GM18873 (cell line): ENCODE measurements around the gene CTXND2.

Experiments used
- ATAC-seq: cut with Tn5 transposase; IDR thresholded peaks from one replicate; pipeline ENCODE4 v1.9.1; 2021; ENCODE audit warnings: mild to moderate bottlenecking, moderate library complexity, moderate number of reproducible peaks; ENCODE audit not compliant: unreplicated experiment, low FRiP score

The CTXND2 gene

DNA sequence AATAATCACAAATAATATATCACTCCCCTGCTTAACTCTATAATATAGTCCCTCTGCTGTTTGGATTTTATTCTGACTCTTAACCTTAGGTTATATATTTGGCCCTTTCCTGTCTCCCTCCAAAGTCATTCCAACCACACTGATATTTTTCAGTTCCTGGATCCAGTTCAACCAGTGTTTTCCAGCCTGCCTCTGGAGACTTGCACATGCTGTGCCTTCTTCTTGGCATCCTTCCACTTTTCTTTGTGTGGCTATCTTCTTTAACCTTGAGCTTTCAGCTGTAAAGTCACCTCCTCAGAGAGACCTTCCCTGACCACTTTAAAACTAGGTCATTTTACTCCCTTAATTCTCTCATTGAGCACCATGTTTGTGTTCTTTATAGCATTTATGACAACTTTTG lies 68.3 kb downstream of the CTXND2 start:
- ATAC-seq, result no peak

- no peak for ATAC-seq
These were observed 70.7 kb downstream of the CTXND2 start for GRCh38 chr1:150957666-150958065.

DNA sequence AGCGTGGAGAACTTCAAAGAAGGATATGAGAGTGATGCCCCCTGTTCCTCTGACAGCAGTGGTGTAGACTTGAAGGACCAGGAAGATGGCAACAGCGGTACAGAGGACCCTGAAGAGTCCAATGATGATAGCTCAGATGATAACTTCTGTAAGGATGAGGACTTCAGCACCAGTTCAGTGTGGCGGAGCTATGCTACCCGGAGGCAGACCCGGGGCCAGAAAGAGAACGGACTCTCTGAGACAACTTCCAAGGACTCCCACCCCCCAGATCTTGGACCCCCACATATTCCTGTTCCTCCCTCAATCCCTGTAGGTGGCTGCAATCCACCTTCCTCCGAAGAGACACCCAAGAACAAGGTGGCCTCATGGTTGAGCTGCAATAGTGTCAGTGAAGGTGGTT lies 73.7 kb downstream of the CTXND2 start:
- ATAC-seq, result no peak

- ATAC-seq, result no peak
These were observed 74.8 kb downstream of the CTXND2 start for GRCh38 chr1:150961756-150962155.
